ENCODE measurements around the gene ERBB2. TPM values are rescaled to one million over a fixed set of nuclear protein-coding genes. Genes with fewer than 3 reads are reported as not detected.
A peak's percentile ranks its signal among the peaks of the same experiment; 100 is the strongest.

ERBB2 gene
- total and polyA plus RNA-seq, 2 of the 13 experiments (the other 11 are each of a cell fraction or from before 2014, with no cell fraction given) = 57.7 to 64.1 TPM

GRCh38 chr17:39675390-39676082 lies 24.3 kb upstream of the ERBB2 start (continued):
- TF ChIP-seq, protein P1, sequence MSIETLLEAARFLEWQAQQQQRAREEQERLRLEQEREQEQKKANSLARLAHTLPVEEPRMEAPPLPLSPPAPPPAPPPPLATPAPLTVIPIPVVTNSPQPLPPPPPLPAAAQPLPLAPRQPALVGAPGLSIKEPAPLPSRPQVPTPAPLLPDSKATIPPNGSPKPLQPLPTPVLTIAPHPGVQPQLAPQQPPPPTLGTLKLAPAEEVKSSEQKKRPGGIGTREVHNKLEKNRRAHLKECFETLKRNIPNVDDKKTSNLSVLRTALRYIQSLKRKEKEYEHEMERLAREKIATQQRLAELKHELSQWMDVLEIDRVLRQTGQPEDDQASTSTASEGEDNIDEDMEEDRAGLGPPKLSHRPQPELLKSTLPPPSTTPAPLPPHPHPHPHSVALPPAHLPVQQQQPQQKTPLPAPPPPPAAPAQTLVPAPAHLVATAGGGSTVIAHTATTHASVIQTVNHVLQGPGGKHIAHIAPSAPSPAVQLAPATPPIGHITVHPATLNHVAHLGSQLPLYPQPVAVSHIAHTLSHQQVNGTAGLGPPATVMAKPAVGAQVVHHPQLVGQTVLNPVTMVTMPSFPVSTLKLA (IDR thresholded peaks at IDR 0.05) = no peak
- TF ChIP-seq, protein P2, sequence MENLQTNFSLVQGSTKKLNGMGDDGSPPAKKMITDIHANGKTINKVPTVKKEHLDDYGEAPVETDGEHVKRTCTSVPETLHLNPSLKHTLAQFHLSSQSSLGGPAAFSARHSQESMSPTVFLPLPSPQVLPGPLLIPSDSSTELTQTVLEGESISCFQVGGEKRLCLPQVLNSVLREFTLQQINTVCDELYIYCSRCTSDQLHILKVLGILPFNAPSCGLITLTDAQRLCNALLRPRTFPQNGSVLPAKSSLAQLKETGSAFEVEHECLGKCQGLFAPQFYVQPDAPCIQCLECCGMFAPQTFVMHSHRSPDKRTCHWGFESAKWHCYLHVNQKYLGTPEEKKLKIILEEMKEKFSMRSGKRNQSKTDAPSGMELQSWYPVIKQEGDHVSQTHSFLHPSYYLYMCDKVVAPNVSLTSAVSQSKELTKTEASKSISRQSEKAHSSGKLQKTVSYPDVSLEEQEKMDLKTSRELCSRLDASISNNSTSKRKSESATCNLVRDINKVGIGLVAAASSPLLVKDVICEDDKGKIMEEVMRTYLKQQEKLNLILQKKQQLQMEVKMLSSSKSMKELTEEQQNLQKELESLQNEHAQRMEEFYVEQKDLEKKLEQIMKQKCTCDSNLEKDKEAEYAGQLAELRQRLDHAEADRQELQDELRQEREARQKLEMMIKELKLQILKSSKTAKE (CRISPR knock-in tag; IDR thresholded peaks at IDR 0.05; ENCODE audit: borderline replicate concordance) = no peak
- TF ChIP-seq ZNF616 (CRISPR knock-in tag; IDR thresholded peaks at IDR 0.05; ENCODE audit: low read depth) (no peak), NCOR1 (IDR thresholded peaks at IDR 0.05; ENCODE audit: borderline replicate concordance, low read length) (no peak), RARG (CRISPR knock-in tag; IDR thresholded peaks at IDR 0.05; ENCODE audit: low read depth) (no peak), U2AF1 (optimal IDR thresholded peaks at IDR 0.05; ENCODE audit: low read depth, low read length) (no peak), ZNF670 (CRISPR knock-in tag; IDR thresholded peaks at IDR 0.05; ENCODE audit: borderline replicate concordance) (no peak), ZBTB14 (CRISPR knock-in tag; IDR thresholded peaks at IDR 0.05) (no peak), ZNF121 (CRISPR knock-in tag; IDR thresholded peaks at IDR 0.05) (peak; percentile 82), HDAC2 (CRISPR knock-in tag; IDR thresholded peaks at IDR 0.05) (no peak), ZNF850 (CRISPR knock-in tag; conservative IDR thresholded peaks at IDR 0.05) (no peak), GLMP (CRISPR knock-in tag; IDR thresholded peaks at IDR 0.05; ENCODE audit: borderline replicate concordance) (no peak), ARID3A (IDR thresholded peaks at IDR 0.05; ENCODE audit: low read depth, low read length) (no peak), ZNF556 (CRISPR knock-in tag; IDR thresholded peaks at IDR 0.05; ENCODE audit: borderline replicate concordance) (no peak), ZSCAN22 (CRISPR knock-in tag; IDR thresholded peaks at IDR 0.05) (no peak)
